GM19099 (cell line): ENCODE results near the gene VDAC2.

Experiments used
- POLR2A ChIP-seq: IDR thresholded peaks from 3 replicates; pipeline ENCODE4 v1.6.1; 2011; ENCODE audit warnings: low read depth; ENCODE audit not compliant: insufficient read length; ENCODE audit errors: extremely low read depth

VDAC2 gene

DNA sequence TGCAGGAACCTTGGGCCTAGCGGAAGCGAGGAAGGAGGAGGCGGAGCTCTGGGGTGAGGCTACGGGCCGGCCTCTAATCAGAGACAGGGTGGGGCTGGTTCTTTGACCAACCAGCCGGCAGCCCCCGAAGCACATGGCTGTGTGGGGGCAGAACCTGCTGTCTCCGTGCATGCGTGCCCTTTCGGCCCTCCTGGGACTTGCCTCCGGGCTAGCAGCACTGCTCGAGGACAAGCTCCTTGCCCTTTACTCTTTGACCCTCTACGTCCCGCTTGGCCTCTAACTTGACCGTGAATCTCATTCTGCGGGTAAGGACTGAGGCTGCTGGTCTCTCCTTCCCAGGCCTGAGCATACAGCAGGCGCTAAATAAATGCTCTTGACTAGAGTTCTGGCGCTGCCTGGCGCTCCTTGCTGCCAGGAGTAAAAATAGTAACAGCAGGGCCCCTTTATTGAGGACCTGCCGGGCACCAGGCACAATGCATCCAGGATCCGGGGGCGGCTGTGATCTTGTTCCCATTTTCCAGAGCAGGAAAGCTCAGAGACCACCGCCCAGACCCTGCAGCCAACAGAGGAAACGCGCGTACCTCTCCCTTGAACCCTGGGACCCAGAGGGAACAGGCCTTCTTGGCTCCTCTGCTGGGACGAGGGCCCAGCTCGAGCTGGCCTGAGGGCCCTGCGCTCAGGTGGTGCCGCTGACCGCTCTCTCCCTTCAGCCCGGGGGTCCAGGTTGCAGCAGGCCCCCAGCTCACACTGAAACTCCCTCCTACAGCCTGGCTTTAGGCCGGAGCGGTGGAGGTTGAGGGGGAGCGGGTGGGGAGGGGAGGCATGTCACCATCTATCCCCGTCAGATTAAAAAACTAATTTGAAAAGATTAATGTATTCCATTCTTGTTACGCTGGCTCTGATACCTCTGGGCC, 27.8 kb downstream of the VDAC2 start:
- no peak for TF ChIP-seq POLR2A

DNA sequence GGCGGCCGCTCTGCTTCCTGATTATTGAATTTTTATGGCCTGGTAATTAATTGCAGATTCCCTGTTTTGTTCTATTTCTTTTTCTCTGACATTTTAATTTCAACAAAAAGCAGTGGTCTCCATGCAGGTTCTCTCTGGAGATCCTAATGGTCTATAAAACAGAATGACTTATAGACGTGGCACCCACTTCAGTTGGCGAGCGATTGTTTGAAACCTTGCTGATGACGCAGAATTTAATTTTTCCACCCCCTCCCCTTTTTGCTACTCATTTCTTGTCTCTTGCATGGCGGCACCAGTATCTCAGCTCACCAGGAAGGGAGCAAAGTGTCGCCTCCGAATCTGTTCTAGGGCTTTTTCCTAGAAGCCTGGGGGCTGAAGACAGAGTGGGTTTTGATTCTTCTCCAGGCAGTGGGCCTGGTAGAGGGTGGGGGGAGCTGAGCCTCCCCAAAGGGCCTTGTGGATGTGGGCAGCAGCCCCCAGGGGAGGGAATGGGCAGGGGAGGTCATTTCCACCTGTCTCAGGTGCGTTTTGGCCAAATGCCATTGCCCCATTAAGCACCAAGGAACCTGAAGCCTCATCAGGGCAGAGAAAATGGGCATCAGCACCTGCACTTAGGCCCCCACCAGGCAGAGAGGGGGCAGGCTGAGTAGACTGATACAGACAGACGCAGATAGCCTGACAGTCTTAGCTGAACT, 28.6 kb downstream of the VDAC2 start:
- no peak for TF ChIP-seq POLR2A

DNA sequence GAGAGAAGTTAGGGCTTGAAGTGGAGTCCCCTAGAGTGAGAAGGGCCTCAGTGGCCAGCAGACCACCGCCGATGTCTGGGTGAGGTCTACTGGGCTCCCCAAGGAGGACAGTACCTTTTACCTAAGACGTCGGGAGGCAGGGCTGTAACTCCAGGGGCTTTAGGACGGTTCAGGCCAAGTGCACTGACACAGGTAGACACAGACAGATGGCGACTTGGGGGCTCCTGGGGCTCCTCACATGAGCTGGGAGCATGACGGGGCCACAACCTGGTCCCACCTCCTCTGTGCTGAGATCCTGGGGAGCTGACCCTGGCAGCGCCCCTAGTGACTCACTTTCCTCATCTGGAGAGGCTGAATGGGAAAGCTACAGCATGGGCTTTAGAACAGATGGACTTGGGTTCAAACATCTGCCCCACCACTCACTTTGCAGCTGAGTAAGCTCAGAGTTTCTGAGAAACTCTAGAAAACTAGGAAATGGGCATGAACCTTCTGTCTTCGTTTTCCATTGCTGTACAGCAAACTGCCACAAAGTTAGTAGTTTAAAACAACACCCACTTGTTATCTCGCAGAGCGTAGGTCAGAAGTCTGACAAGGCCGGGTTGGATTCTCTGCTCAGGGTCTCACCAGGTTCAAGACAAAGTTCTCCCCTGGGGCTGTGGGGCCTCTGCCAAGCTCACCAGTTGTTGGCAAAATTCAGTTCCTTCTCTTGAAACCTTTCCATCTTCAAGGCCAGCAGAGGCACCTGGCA, 29.9 kb downstream of the VDAC2 start:
- TF ChIP-seq POLR2A: no peak

DNA sequence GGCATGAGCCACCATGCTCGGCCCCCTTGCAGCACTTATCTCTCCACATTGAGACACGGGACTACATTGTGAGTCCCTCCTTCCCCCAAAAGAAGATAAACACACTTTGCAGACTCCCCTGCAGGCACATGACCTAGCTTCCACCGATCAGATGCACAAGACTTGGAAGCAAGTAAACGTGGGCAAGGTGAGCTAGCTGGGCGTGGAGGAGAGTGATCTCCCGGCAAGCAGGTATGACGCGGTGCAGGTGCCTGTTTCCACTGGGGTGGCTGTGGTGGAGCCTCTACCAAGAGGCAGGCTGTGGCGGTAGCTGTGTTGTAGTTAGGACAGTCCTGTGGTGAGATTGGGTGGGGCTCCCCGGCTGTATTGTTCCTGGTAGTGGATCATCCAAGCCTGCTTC, 32.8 kb downstream of the VDAC2 start:
- TF ChIP-seq POLR2A: no peak

DNA sequence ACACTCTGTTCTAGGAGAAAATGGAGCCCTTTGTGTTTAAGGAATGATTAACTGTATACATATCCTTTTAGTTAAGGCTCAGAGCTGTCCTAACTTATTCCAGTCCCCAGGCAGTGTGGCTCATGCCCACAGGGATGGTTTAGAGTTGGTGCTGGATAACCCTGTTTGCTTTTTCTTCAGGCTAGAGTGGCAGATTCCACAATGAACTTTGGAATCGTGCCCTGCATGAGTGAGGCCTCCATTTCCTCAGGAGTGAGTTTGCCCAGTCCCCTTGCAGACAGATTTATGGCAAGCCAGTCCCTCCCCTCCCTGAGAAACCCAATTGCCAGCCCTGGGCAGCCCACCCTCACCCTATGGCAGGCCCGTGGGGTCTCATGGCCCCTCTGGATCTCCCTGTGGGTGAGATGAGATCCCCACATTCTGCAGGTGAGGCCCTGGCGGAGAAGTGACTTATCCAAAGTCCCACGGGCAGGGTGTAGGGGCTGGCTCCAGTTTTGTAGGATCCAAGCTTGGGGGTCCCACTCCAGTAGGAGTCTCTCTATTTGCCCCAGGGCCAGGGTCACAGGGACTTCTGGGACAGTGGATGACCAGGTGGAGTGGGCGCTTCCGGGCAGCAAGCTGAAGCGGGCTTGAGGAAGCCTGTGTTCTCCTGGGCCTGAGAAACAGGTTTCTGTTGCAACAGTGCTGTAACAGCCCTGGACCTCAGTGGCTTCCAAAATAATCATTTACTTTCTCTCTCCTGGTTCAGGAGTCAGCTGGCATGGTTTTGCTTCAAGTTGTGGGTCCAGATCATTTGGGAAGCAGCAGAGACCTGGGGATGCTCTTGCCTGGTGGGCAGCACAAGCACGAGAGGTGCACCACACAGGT, 34.1 kb downstream of the VDAC2 start:
- TF ChIP-seq POLR2A: no peak

DNA sequence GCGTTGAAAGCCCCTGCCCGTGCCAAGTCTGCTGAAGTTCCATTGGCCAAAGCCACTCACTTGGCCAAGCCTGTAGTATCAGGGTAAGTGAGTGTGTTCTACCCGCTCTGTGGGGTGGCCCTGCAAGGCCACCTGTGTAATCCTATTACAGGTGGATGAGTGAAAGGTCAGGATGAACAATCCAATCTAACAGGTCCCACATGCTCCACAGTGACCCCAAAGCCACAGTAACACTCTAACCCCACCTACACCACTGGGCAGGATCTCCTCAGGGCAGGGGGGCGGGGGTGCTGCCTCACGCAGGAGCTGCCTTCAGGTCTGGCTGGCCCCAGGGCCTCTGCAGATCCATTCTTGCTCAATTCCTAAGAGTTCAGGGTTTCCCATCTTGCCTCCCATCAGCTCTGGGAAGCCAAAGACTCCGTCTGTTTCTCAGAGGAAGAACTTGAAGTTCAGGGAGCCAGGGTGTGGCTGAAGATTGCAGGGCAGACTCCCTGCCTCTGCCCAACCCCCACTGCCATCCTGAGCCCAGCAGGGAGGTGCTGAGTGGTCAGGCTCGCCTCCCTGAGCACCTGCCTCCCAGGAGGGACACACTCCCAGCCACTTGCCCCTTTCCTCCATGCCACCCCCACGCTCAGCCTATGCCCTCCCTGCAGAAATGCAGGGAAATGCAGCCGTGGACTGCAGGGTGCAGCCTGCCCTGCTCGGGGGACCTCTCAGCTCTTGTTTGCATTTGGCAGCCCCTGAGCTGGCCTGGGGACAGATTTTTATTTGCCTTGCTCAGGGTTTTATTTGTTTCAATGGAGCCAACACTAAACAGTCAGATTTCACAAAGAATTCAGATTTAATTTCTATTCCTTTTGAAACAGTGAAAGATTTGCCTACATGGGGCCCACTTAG, 35.0 kb downstream of the VDAC2 start:
- no peak for TF ChIP-seq POLR2A

DNA sequence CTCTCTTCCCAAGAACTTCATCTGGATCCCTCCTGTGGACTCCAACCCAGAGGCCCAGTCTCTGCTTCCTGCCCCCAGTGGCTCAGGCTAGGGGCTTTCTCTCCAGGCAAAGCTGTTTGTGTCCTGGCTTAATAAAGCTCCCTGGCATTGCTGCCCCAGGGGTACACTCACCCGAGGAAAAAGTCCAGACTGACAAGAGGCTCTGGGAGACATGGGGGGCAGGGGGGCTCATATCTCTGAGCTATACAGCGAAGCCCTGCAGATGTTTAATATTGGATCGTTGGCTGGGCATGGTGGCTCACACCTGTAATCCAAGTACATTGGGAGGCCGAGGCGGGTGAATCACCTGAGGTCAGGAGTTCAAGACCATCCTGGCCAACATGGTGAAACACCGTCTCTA, 35.9 kb downstream of the VDAC2 start:
- no peak for TF ChIP-seq POLR2A

DNA sequence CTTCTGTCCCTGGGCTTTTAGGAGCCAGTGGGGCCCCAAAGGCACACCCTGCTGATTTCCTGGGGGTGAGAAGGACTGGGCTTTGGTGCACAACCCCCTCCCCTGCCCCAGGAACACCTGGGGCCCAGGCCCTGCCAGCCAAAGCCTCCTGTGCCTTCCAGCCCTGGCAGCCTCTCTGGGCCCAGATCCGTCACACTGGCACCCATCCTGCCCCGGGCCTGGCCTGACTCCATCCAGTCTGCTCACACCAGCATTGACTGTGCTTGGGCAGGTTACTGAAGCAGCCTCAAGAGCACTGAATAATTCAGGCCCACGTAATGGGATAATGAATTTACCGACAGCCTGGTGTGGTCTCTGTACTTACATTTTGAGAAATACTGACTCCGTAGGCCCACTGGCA, 37.2 kb downstream of the VDAC2 start:
- no peak for TF ChIP-seq POLR2A

DNA sequence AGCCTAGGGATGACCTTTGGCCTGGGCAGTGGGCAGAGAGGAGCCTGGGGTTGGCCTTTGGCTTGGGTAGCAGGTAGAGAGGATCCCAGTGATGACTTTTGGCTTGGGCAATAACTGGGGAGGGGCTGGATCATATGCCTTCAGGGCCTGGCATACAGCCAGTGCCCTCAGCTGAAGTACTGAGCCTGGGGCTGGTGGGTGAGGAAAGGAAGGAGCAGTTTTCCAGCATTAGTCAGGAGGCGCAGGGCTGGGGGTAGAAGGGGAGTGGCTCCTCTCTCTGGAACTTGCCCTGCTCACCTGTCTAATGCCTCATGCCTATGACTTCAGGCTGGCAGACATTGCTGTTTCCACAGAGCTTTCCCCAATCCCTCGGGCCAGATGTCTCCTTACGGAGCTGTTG, 40.3 kb downstream of the VDAC2 start:
- TF ChIP-seq POLR2A: no peak

DNA sequence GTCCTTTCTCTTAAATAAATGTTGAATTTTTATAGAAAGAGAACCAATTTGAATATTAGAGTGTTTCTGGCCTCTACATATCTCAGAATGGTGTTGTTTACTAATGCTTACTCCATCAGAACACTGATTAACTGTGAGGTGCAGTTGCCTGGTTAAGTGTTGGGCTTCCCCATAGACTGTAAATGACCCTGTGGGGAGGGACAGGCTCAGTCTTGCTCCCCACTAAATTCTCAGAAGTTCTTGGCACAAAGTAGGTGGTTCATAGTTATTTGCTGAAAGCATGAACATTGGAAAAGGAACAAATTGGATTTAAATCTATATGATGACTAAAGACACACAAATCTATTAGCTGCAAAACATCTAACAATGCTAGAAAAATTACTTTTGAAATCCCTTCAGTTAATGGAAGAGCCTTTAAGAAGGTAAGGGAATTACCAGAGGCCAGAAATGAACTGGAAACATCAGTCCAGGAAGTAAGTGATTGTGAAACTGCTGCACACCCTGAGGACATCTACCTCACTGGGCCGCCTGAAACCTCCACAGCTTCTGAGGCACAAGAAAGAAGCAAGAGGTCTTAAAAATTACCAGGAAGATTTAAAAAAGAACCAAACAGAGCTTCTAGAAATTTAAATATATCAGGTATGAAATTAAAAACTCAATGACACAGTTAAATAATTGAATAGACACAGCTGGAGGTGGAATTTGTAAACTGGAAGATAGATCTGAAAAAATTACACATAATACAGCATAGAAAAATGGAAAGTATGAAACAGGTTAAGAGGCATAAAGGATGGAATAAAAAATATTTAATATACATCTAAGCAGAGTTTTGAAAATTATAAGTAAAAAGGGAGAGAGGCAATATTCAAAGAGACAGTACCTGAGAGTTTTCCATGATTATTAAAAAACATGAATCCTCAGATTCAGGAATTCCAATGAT, 43.0 kb downstream of the VDAC2 start:
- no peak for TF ChIP-seq POLR2A

DNA sequence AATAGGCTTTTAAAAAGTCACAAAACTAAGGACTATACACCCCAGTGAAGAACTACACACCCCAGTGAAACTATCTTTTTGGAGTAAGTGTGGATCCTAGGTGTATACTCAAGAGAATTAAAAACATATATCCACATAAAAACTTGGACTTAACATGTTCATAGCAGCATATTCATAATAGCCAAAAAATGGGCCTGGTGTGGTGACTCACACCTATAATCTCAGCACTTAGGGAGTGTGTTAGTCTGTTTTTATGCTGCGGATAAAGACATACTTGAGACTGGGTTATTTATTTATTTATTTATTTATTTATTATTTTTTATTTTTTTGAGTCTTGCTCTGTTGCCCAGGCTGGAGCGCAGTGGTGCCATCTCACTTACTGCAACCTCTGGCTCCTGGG, 44.1 kb downstream of the VDAC2 start:
- no peak for TF ChIP-seq POLR2A

DNA sequence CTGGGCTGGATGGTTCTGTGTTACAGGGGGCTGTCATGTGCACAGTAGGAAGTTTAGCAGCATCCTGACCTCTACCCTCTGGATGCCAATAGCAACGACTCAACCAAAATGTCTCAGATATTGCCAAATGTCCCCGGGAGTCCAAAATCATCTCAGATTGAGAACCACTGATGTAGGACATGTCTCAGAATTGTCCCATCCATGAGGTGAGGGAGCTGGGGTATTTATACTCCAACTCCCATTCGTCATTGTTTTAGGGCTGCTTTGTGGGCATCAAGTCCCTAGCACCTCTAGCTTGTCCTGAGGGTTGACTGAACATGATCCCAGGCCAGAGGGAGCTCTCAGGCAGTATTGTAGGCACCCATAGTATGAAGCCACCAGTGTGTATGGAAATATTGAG, 50.4 kb downstream of the VDAC2 start:
- TF ChIP-seq POLR2A: no peak
